Heart right ventricle (tissue), 16 donors: ENCODE data around the gene FRMPD2. TPM values are rescaled to one million over a fixed set of nuclear protein-coding genes. Genes with fewer than 3 reads are reported as not detected.

ENCODE experiments used
- ATAC-seq, 8 donors: fragments of 200-7000 bp; cut with Tn5 transposase; one replicate each; pipeline ENCODE4 v1.9.1; 2020; ENCODE audit warnings: mild to moderate bottlenecking in 8 of 8, moderate library complexity in 8 of 8, moderate number of reproducible peaks in 1 of 8
- DNase-seq, 2 donors: peaks; one replicate each; pipeline ENCODE4 v3.0.0-alpha.2; 2020
- H3K27ac ChIP-seq, 10 donors: fragments of 200-600 bp; sonication (generic) in 2 of 10; one replicate each; pipeline versions ENCODE4 v1.5.0 to v1.8.0; 2020 to 2022; ENCODE audit warnings: mild to moderate bottlenecking in 3 of 10
- H3K27me3 ChIP-seq, 7 donors: fragments of 200-600 bp; one replicate each; pipeline ENCODE4 v1.8.0; 2021 to 2022; ENCODE audit warnings: mild to moderate bottlenecking in 2 of 7
- H3K36me3 ChIP-seq, 9 donors: fragments of 200-600 bp; sonication (generic) in 1 of 9; one replicate each; pipeline versions ENCODE4 v1.5.0 to v1.8.0; 2020 to 2022; ENCODE audit warnings: mild to moderate bottlenecking in 2 of 9
- H3K4me1 ChIP-seq, 9 donors: fragments of 200-600 bp; sonication (generic) in 1 of 9; one replicate each; pipeline versions ENCODE4 v1.5.0 to v1.8.0; 2020 to 2022; ENCODE audit warnings: mild to moderate bottlenecking in 4 of 9
- H3K4me3 ChIP-seq, 10 donors: fragments of 200-600 bp; sonication (generic) in 2 of 10; one replicate each; pipeline versions ENCODE4 v1.5.0 to v1.8.0; 2020 to 2022; ENCODE audit warnings: mild to moderate bottlenecking in 7 of 10, moderate library complexity in 2 of 10
- H3K9me3 ChIP-seq, 11 donors: fragments of 200-600 bp in 10 of 11; sonication (generic) in 2 of 11; one replicate each; pipeline versions ENCODE4 v1.5.0 to v1.8.0; 2013 to 2022; ENCODE audit warnings: mild to moderate bottlenecking in 2 of 11, control low read depth in 1 of 11, moderate library complexity in 1 of 11
- WGBS, 2 donors: extraction: QIAGEN DNeasy Blood & Tissue Kit; methylation state at CpG; one replicate each; pipeline ENCODE4 v1.1.7; 2013; ENCODE audit warnings: inconsistent platforms in 1 of 2; 5-methylcytosine and 5-hydroxymethylcytosine counted together
- intact Hi-C, 10 donors: fragments of 100-400 bp; cut with DNase I; formaldehyde crosslinking; loops; one replicate each; pipeline versions ENCODE4 v1.11.1 to v1.14.2; 2022
- polyA plus RNA-seq, 2 donors: library from polyadenylated mRNA; stranded (reverse); fragments of 200-250 nt; gene quantifications; one replicate each; pipeline ENCODE4 v1.2.3, GENCODE V29; 2013
- total RNA-seq, 10 donors: library from RNA; stranded (reverse); fragmentation: NEBNext Ultra II Directional in 3 of 10; extraction: Animal tissue kit (Norgen Biotek cat#: 25700) in 3 of 10; gene quantifications; one replicate each; pipeline versions ENCODE4 v1.2.1 to v1.2.4, GENCODE V29; 2021 to 2023
- TF ChIP-seq, protein P1 (sequence below), 9 donors: fragments of 200-600 bp; sonication (generic) in 2 of 9; IDR thresholded peaks; one replicate each; pipeline versions ENCODE4 v1.5.0 to v1.8.0; 2021 to 2022; ENCODE audit warnings: antibody characterized with exemption in 9 of 9, mild to moderate bottlenecking in 5 of 9, moderate library complexity in 1 of 9
- donor health status: Arrhythmogenic right ventricular cardiomyopathy.
- donor health status: ischemic (EF 13 %, LVEDD 7.1; RV severe dilation, severe dysfunction).
- donor health status: healthy with polysubstance abuse.
- donor health status: DM: no; HTN: yes; CAD: no.
- donor health status: DM: no; HTN: no; CAD: no.
- donor health status: ischemic (EF 25% LVEDD 6.9; RV normal size, moderate dysfunction).
- donor health status: ischemic (EF 25% LVEDD 5.7; RV mildly dilated, moderate dysfunction).
- donor health status: healthy.
- donor health status: DM: yes; HTN: yes; CAD: no.
- donor health status: Ischemic cardiomyopathy.
- donor health status: ischemic (EF 35%, LVEDD 5.7; RV mildly dilated, moderate dysfunction).
- donor health status: nonischemic (EF 11% LVEDD 7.7; RV severe dilation, severe dysfunction).
- donor health status: DM: yes; HTN: yes; CAD: no.
- donor health status: PGD.
- donor health status: ischemic (EF 29% LVEDD 5.4; RV normal size, mild dysfunction).
- donor health status: nonischemic (EF 23%, LVEDD 6.1; RV moderate dilation, normal function).

The FRMPD2 gene
- total and polyA plus RNA-seq, 12 donors = 0.16 to 0.74 (median 0.23) TPM; not detected in 5

GRCh38 chr10:48316236-48316635, 41.7 kb upstream of the FRMPD2 start:
- Histone ChIP-seq H3K27me3 (no peaks in the 10 kb centered on the region), H3K27ac (no peak overlapping the region), H3K4me1 (peaks cover 0 to 20% (median 6%) of the 10 kb centered on the region in 9 donors), H3K4me3 (no peak overlapping the region), H3K9me3 (no peaks in the 10 kb centered on the region), H3K36me3 (no peaks in the 10 kb centered on the region)
- ATAC-seq (no peak), DNase-seq (no peak)
- WGBS, 2 donors = 82 to 87% methylated on average over 4 of the region's 4 CpGs
- intact Hi-C loops = no loop called here
- TF ChIP-seq, protein P1, sequence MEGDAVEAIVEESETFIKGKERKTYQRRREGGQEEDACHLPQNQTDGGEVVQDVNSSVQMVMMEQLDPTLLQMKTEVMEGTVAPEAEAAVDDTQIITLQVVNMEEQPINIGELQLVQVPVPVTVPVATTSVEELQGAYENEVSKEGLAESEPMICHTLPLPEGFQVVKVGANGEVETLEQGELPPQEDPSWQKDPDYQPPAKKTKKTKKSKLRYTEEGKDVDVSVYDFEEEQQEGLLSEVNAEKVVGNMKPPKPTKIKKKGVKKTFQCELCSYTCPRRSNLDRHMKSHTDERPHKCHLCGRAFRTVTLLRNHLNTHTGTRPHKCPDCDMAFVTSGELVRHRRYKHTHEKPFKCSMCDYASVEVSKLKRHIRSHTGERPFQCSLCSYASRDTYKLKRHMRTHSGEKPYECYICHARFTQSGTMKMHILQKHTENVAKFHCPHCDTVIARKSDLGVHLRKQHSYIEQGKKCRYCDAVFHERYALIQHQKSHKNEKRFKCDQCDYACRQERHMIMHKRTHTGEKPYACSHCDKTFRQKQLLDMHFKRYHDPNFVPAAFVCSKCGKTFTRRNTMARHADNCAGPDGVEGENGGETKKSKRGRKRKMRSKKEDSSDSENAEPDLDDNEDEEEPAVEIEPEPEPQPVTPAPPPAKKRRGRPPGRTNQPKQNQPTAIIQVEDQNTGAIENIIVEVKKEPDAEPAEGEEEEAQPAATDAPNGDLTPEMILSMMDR (IDR thresholded peaks at IDR 0.05) = no peak

DNA sequence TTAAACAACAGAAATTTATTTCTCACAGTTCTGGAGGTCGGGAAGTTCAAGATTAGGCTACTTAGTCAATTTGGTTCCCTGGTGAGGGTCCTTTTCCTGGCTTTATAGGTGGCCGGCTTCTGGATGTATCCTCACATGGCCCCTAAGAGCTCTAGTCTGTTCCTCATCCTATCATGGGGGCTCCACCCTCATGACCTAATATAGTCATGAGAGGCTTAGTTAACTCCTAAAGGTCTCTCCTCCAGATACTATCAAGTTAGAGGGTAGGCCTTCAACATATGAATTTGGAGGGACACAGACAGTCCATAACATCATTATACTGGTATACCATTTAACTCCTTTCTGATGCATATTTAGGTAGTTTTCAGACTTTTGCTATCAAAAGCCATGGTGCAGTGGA, 39.6 kb upstream of the FRMPD2 start:
- Histone ChIP-seq H3K27ac (no peak overlapping the region), H3K9me3 (no peaks in the 10 kb centered on the region), H3K36me3 (no peaks in the 10 kb centered on the region), H3K4me1 (peaks cover 0 to 42% (median 19%) of the 10 kb centered on the region in 9 donors), H3K4me3 (no peak overlapping the region), H3K27me3 (no peaks in the 10 kb centered on the region)
- ATAC-seq (peak in 2 of 8 donors; percentile 29 to 34), DNase-seq (no peak)
- TF ChIP-seq, protein P1 (IDR thresholded peaks at IDR 0.05) = no peak
- intact Hi-C loops = no loop called here
- WGBS, 2 donors = 90 to 92% methylated on average over 2 of the region's 2 CpGs

- no peak overlapping the region for H3K27ac ChIP-seq
- H3K36me3 ChIP-seq = no peaks in the 10 kb centered on the region
- intact Hi-C loops = loop anchor here in 1 of 10 donors (2.0 kb wide), 1 partner anchor 29 kb away; no protein-coding TSS in a partner anchor
- WGBS, 2 donors = 66 to 71% methylated on average over 2 of the region's 2 CpGs
- no peak overlapping the region for H3K4me3 ChIP-seq
- peaks cover 0 to 51% (median 42%) of the 10 kb centered on the region in 9 donors for H3K4me1 ChIP-seq
- TF ChIP-seq, protein P1 (IDR thresholded peaks at IDR 0.05) = peak in 8 of 9 donors; percentile 10 to 48 (median 32)
- H3K9me3 ChIP-seq = no peaks in the 10 kb centered on the region
- no peak for DNase-seq
- H3K27me3 ChIP-seq = no peaks in the 10 kb centered on the region
- ATAC-seq = no peak
These were observed 35.3 kb upstream of the FRMPD2 start for GRCh38 chr10:48309711-48310226.

DNA sequence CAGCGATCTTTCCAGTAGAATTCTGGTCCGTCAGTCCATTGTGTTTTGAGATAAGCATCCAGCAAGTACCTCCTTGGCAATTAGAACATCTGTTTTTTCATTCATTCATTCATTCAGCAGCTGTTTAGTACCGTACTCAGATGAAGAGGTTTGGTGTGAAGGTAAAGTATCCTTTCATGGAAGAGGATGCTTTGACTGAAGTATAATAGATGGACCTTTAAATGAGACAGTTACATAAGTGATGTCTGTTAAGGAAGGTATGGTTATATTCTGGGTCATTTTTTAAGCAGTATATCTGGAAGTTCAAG, 33.2 kb upstream of the FRMPD2 start:
- ATAC-seq (no peak), DNase-seq (no peak)
- H3K36me3 ChIP-seq = no peaks in the 10 kb centered on the region
- no peaks in the 10 kb centered on the region for H3K27me3 ChIP-seq
- H3K4me3 ChIP-seq = peak overlapping the region; percentile 56 to 96 (median 90)
- H3K27ac ChIP-seq = peak overlapping the region in 6 of 10 donors; percentile 95 to 99 (median 98)
- H3K4me1 ChIP-seq = peaks cover 0 to 51% (median 36%) of the 10 kb centered on the region in 9 donors
- intact Hi-C loops = no loop called here
- TF ChIP-seq, protein P1 (IDR thresholded peaks at IDR 0.05) = no peak
- H3K9me3 ChIP-seq = no peaks in the 10 kb centered on the region
- 3 to 4% methylated on average over 3 of the region's 3 CpGs for WGBS, 2 donors
